NB4 (cell line): ENCODE results near the gene AP2M1.

Source experiments
- CTCF ChIP-seq: IDR thresholded peaks from one replicate; pipeline ENCODE4 v1.5.1; 2012; ENCODE audit warnings: low read depth, low read length
- MAX ChIP-seq: IDR thresholded peaks from 2 replicates; pipeline ENCODE4 v1.6.1; 2011; ENCODE audit warnings: low read depth, low read length
- POLR2A ChIP-seq: IDR thresholded peaks from 2 replicates; pipeline ENCODE4 v1.6.1; 2011; ENCODE audit warnings: mild to moderate bottlenecking; ENCODE audit not compliant: insufficient read length; ENCODE audit errors: extremely low read depth

- TF ChIP-seq MAX (no peak), CTCF (no peak), POLR2A (no peak)
Observed at GRCh38 chr3:184198509-184198908, 23.9 kb downstream of the AP2M1 start.
